ENCODE data around the gene KCMF1. TPM values are rescaled to one million over a fixed set of nuclear protein-coding genes. Genes with fewer than 3 reads are reported as not detected.
A peak's percentile ranks its signal among the peaks of the same experiment; 100 is the strongest.

KCMF1 gene
- total and polyA plus RNA-seq, 2 of the 13 experiments (the other 11 are each of a cell fraction or from before 2014, with no cell fraction given) = 62.1 to 116 TPM

DNA sequence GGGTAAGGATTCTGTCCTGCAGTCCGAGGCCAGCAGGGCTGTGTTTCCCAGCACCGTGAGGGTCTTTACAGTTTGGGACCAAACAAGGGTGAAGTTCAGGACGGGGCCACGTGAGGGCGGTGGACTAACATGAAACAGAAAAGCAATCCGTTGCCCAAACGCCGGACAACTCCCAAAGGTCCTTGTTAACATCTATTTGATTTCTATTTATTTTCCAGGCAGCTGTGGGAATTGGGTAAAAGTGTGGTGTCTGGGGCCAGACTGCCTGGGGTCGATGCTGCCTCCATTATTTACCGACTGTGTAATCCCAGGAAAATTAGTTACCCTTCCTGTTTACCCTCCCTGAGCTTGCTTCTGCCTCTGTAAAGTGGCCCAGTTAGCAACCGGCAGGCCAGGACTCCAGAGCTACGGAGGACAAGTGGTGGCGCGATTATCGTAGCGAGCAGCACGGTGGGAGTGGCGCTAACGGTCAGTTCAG, 96.0 kb downstream of the KCMF1 start (continued):
- TF ChIP-seq, protein P1, sequence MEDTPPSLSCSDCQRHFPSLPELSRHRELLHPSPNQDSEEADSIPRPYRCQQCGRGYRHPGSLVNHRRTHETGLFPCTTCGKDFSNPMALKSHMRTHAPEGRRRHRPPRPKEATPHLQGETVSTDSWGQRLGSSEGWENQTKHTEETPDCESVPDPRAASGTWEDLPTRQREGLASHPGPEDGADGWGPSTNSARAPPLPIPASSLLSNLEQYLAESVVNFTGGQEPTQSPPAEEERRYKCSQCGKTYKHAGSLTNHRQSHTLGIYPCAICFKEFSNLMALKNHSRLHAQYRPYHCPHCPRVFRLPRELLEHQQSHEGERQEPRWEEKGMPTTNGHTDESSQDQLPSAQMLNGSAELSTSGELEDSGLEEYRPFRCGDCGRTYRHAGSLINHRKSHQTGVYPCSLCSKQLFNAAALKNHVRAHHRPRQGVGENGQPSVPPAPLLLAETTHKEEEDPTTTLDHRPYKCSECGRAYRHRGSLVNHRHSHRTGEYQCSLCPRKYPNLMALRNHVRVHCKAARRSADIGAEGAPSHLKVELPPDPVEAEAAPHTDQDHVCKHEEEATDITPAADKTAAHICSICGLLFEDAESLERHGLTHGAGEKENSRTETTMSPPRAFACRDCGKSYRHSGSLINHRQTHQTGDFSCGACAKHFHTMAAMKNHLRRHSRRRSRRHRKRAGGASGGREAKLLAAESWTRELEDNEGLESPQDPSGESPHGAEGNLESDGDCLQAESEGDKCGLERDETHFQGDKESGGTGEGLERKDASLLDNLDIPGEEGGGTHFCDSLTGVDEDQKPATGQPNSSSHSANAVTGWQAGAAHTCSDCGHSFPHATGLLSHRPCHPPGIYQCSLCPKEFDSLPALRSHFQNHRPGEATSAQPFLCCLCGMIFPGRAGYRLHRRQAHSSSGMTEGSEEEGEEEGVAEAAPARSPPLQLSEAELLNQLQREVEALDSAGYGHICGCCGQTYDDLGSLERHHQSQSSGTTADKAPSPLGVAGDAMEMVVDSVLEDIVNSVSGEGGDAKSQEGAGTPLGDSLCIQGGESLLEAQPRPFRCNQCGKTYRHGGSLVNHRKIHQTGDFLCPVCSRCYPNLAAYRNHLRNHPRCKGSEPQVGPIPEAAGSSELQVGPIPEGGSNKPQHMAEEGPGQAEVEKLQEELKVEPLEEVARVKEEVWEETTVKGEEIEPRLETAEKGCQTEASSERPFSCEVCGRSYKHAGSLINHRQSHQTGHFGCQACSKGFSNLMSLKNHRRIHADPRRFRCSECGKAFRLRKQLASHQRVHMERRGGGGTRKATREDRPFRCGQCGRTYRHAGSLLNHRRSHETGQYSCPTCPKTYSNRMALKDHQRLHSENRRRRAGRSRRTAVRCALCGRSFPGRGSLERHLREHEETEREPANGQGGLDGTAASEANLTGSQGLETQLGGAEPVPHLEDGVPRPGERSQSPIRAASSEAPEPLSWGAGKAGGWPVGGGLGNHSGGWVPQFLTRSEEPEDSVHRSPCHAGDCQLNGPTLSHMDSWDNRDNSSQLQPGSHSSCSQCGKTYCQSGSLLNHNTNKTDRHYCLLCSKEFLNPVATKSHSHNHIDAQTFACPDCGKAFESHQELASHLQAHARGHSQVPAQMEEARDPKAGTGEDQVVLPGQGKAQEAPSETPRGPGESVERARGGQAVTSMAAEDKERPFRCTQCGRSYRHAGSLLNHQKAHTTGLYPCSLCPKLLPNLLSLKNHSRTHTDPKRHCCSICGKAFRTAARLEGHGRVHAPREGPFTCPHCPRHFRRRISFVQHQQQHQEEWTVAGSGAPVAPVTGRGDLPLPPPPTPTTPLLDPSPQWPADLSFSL (CRISPR knock-in tag; IDR thresholded peaks at IDR 0.05) = no peak
- TF ChIP-seq TBX2 (CRISPR knock-in tag; IDR thresholded peaks at IDR 0.05; ENCODE audit: borderline replicate concordance) (peak; percentile 67), NRL (CRISPR knock-in tag; IDR thresholded peaks at IDR 0.05; ENCODE audit: borderline replicate concordance) (0 out of 2 replicates have a peak, but pooled peaks have one; percentile 27), ZMYM4 (CRISPR knock-in tag; IDR thresholded peaks at IDR 0.05) (peak; percentile 22; the same call in 1 of the 2 replicates), ZFX (CRISPR knock-in tag; IDR thresholded peaks at IDR 0.05; ENCODE audit: low read depth) (peak; percentile 33; the same call in 1 of the 2 replicates), ZNF180 (CRISPR knock-in tag; IDR thresholded peaks at IDR 0.05; ENCODE audit: borderline replicate concordance, low read depth) (no peak), FOXP1 (IDR thresholded peaks at IDR 0.05) (no peak), FOXP1 (CRISPR knock-in tag; IDR thresholded peaks at IDR 0.05) (peak; percentile 56; the same call in 1 of the 2 replicates), KDM2A (CRISPR knock-in tag; IDR thresholded peaks at IDR 0.05; ENCODE audit: borderline replicate concordance, low read depth) (no peak), ZNF138 (CRISPR knock-in tag; IDR thresholded peaks at IDR 0.05; ENCODE audit: low read depth) (0 out of 2 replicates have a peak, but pooled peaks have one; percentile 45), HHEX (CRISPR knock-in tag; IDR thresholded peaks at IDR 0.05) (no peak), RAD21 (CRISPR knock-in tag; IDR thresholded peaks at IDR 0.05) (peak; percentile 82), ZNF747 (CRISPR knock-in tag; IDR thresholded peaks at IDR 0.05; ENCODE audit: borderline replicate concordance) (0 out of 2 replicates have a peak, but pooled peaks have one; percentile 34), SNAPC2 (CRISPR knock-in tag; IDR thresholded peaks at IDR 0.05) (no peak), ZNF619 (CRISPR knock-in tag; IDR thresholded peaks at IDR 0.05) (no peak), MAZ (IDR thresholded peaks at IDR 0.05; ENCODE audit: borderline replicate concordance, low read depth, low read length) (no peak), MAZ (CRISPR knock-in tag; IDR thresholded peaks at IDR 0.05; ENCODE audit: low read depth) (0 out of 2 replicates have a peak, but pooled peaks have one; percentile 17), ELF3 (CRISPR knock-in tag; IDR thresholded peaks at IDR 0.05) (0 out of 2 replicates have a peak, but pooled peaks have one; percentile 13), SIX4 (CRISPR knock-in tag; IDR thresholded peaks at IDR 0.05) (no peak), ZNF883 (CRISPR knock-in tag; IDR thresholded peaks at IDR 0.05; ENCODE audit: not compliant biosample characterization) (no peak), GATAD2A (CRISPR knock-in tag; IDR thresholded peaks at IDR 0.05) (peak; percentile 25; the same call in 1 of the 2 replicates), GLI4 (CRISPR knock-in tag; IDR thresholded peaks at IDR 0.05; ENCODE audit: borderline replicate concordance) (no peak), ZSCAN31 (CRISPR knock-in tag; IDR thresholded peaks at IDR 0.05; ENCODE audit: low read depth) (peak; percentile 63; the same call in 1 of the 2 replicates), ZMYM3 (CRISPR knock-in tag; IDR thresholded peaks at IDR 0.05) (peak; percentile 49; the same call in 1 of the 2 replicates), ARNT2 (CRISPR knock-in tag; IDR thresholded peaks at IDR 0.05; ENCODE audit: low read depth) (0 out of 2 replicates have a peak, but pooled peaks have one; percentile 35)
- TF ChIP-seq, protein P2, sequence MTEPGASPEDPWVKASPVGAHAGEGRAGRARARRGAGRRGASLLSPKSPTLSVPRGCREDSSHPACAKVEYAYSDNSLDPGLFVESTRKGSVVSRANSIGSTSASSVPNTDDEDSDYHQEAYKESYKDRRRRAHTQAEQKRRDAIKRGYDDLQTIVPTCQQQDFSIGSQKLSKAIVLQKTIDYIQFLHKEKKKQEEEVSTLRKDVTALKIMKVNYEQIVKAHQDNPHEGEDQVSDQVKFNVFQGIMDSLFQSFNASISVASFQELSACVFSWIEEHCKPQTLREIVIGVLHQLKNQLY (CRISPR knock-in tag; IDR thresholded peaks at IDR 0.05) = no peak
